Activated T-cell treated with anti-CD3 and anti-CD28 coated beads, Interleukin-2, amount 50 U/mL, for 24 hours (primary cell): ENCODE results near the gene GALNT10.

Source experiments
- DNase-seq: peaks from one replicate; pipeline ENCODE4 v3.0.0-alpha.2; 2020
- H3K27ac Mint-ChIP-seq: 2 replicates; pipeline ENCODE4 v1.8.0; 2020; ENCODE audit warnings: mild to moderate bottlenecking, mixed read lengths
- H3K27me3 Mint-ChIP-seq: 2 replicates; pipeline ENCODE4 v1.8.0; 2020; ENCODE audit warnings: mixed read lengths
- H3K36me3 Mint-ChIP-seq: 2 replicates; pipeline ENCODE4 v1.8.0; 2020; ENCODE audit warnings: low read depth, mixed read lengths
- H3K4me1 Mint-ChIP-seq: 2 replicates; pipeline ENCODE4 v1.8.0; 2020; ENCODE audit warnings: low read depth, mixed read lengths
- H3K4me3 Mint-ChIP-seq: 2 replicates; pipeline ENCODE4 v1.8.0; 2020; ENCODE audit warnings: mild to moderate bottlenecking, moderate library complexity, mixed read lengths
- H3K9me3 Mint-ChIP-seq: 2 replicates; pipeline ENCODE4 v1.8.0; 2020; ENCODE audit warnings: mixed read lengths

The GALNT10 gene

DNA sequence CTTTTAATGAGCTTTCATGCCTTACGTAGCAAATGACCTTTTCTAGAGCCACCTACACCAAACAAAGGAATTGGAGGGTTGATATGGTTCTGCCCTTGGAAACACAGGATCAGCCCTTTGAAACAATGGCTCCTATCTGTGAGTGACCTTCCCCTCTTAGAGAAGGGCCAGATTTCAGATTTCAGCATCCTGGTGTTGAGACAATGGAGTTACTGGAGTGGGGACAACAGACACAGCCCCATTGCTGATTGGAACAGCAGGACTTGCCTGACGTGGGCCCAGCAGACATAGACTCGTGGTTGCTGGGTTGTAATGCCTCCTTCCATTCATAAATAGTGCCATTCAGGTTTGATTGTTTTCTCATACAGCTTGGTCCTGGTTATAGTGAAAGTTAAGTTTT is 96.0 kb downstream of the GALNT10 start:
- Mint-ChIP-seq H3K4me1 (peaks cover 13% of the 10 kb centered on the region), H3K36me3 (no peaks in the 10 kb centered on the region), H3K4me3 (no peak overlapping the region), H3K27ac (no peak overlapping the region), H3K27me3 (no peaks in the 10 kb centered on the region), H3K9me3 (no peaks in the 10 kb centered on the region)
- DNase-seq = no peak

DNA sequence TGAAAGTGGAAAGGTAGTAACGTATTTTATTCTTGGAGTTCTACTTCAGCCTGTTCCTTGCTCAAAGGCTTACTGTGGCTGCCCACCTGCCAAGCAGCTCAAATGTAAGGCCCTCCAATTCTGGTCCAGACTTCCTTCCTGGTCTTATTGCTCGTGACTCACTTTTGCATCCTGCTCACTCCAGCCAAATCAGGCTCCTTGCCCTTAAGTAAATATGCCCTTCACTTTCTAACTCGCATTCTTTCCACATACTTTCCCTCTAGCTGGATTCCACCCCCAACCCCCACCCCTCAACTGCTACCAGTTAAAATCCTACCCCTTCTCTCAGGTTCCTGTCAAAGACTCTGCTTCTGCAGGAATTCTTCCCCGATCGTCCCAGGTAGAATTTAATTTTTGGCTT is 96.6 kb downstream of the GALNT10 start:
- DNase-seq = no peak
- Mint-ChIP-seq H3K36me3 (no peaks in the 10 kb centered on the region), H3K27ac (no peak overlapping the region), H3K4me3 (no peak overlapping the region), H3K27me3 (no peaks in the 10 kb centered on the region), H3K4me1 (peaks cover 13% of the 10 kb centered on the region), H3K9me3 (no peaks in the 10 kb centered on the region)

DNA sequence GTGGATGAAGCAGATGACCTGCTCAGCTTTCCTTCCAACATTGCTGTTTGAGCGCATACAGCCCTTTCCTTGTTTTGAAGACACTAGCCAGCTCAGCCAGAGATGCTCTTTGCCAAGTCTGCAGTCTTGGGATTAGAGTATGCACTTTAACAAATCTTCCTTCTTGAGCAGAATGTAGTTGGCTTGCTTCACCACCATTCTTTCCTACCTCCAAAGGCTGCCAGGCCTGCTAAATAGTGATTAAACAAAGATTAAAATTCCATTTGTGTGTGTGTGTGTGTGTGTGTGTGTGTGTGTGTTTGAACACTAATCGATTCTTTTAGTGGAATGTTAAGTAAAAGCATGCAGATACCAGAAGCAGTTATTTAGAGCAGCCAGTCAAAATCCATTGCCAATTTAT is 97.6 kb downstream of the GALNT10 start:
- Mint-ChIP-seq H3K27ac (no peak overlapping the region), H3K36me3 (no peaks in the 10 kb centered on the region), H3K4me3 (no peak overlapping the region), H3K4me1 (peaks cover 13% of the 10 kb centered on the region), H3K27me3 (no peaks in the 10 kb centered on the region), H3K9me3 (no peaks in the 10 kb centered on the region)
- no peak for DNase-seq

DNA sequence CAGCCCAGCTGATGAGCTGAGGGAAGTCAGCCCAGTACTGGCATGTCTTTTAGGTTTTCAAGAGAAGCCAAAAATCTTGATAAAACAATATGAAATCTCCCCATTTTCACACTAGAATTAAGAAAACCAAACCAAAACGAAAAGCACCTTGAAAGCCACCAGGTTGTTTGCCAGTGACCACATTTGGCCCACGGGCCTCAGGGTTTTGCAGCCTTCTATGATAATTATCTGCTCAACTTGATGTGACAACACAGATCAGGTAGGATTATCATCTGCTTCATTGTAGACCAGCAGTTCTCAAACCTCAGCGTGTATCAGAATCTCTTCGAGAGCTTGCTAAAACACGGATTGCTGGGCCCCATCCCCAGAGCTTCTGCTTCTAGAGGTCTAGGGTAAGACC is 101.4 kb downstream of the GALNT10 start:
- Mint-ChIP-seq H3K27ac (no peak overlapping the region), H3K4me3 (no peak overlapping the region), H3K27me3 (no peaks in the 10 kb centered on the region), H3K36me3 (peaks cover 25% of the 10 kb centered on the region), H3K9me3 (no peaks in the 10 kb centered on the region), H3K4me1 (peaks cover 7% of the 10 kb centered on the region)
- DNase-seq = no peak

DNA sequence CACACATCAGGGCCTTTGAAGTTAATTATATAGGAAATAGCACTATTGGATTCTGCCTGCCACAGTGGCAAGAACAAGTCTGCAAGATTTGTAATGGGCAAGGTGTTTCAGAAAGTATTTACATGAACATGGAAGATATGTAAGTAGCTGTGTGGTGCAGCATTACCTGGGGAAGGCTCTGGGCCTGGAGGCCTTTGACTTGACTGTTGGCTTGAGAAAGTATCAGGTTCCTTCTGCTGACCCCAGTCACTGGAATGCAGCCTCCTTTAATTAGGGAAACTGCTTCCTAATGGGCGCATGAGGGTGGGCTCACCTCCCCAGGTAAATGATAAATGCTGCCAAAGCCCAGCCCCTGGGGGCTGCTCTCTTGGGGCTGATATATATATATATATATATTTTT is 102.7 kb downstream of the GALNT10 start:
- Mint-ChIP-seq H3K4me1 (peaks cover 3% of the 10 kb centered on the region), H3K4me3 (no peak overlapping the region), H3K9me3 (no peaks in the 10 kb centered on the region), H3K27me3 (no peaks in the 10 kb centered on the region), H3K36me3 (peaks cover 38% of the 10 kb centered on the region), H3K27ac (no peak overlapping the region)
- no peak for DNase-seq

DNA sequence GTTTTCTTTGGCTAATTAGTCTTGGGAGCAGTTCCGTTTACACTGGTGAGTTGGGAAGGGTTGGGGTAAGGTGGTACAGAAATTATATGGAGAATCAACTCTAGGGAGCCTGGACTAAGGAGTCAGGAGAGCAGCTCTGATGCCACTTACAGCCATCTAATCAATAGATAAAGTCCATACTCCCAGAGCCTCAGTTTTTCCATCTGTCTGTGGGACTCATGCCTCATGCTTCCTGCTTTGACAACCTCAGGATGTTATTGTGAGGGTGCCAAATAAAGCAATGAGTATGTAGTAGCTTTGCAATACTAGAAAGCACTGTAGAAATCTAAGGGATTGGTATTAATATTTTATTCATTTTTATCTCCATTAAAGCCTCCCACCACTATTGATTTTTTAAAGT is 105.0 kb downstream of the GALNT10 start:
- H3K27ac Mint-ChIP-seq = no peak overlapping the region
- no peak for DNase-seq
- no peaks in the 10 kb centered on the region for H3K27me3 Mint-ChIP-seq
- no peak overlapping the region for H3K4me3 Mint-ChIP-seq
- peaks cover 61% of the 10 kb centered on the region for H3K36me3 Mint-ChIP-seq
- H3K9me3 Mint-ChIP-seq = no peaks in the 10 kb centered on the region
- no peaks in the 10 kb centered on the region for H3K4me1 Mint-ChIP-seq

DNA sequence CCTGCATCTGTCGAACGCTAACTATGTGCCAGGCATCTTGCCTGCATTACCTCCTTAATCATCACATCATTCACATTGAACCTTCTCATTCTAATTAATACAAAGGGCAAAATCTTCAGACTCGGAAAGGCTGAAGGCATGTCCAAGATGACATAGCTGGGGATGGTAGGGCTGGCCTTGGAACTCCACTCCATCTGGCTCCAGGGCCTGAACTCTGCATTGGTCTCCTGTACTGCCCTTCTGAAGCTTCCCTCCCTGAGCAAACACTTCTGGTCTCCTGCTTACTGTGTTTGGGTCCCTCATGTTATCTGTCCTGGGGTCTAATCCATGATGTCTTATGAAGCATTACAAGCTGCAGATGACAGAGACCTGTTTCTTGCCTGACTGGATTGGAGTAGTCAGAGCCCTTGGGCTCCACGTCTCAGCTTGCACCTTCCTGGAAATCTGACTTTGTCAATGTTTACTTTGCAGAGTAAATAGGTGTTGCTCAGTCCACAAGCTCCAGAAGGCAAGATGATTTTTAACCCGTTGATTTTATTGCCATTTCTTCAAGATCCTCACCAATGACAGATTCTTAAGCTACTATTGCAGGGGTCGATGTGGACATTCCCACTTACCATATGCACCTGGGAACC is 106.1 kb downstream of the GALNT10 start:
- Mint-ChIP-seq H3K27ac (no peak overlapping the region), H3K4me1 (no peaks in the 10 kb centered on the region), H3K27me3 (no peaks in the 10 kb centered on the region), H3K9me3 (no peaks in the 10 kb centered on the region), H3K36me3 (peaks cover 70% of the 10 kb centered on the region), H3K4me3 (no peak overlapping the region)
- no peak for DNase-seq

DNA sequence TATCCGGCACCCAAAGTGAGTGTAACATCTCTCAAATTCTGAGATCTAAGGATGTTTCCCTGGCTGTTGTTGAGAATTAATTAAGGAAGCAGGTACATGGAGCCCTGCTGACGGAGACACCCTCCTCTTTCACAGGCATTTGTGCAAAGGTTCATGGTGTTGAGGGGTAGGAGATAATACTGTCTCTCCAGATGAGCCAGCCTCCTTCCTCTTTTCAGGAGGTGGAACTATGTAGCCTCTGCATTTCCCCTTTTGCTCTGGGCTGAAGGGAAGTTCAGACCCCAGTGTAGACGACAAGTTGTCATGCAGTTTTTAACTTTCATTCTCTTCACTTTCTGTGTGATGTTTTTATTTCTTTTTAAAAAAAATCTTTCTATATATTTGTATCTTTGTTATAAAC is 107.5 kb downstream of the GALNT10 start:
- no peaks in the 10 kb centered on the region for H3K27me3 Mint-ChIP-seq
- H3K36me3 Mint-ChIP-seq = peaks cover 84% of the 10 kb centered on the region
- H3K4me3 Mint-ChIP-seq = no peak overlapping the region
- H3K27ac Mint-ChIP-seq = no peak overlapping the region
- H3K9me3 Mint-ChIP-seq = peaks cover 2% of the 10 kb centered on the region
- H3K4me1 Mint-ChIP-seq = no peaks in the 10 kb centered on the region
- DNase-seq = no peak

DNA sequence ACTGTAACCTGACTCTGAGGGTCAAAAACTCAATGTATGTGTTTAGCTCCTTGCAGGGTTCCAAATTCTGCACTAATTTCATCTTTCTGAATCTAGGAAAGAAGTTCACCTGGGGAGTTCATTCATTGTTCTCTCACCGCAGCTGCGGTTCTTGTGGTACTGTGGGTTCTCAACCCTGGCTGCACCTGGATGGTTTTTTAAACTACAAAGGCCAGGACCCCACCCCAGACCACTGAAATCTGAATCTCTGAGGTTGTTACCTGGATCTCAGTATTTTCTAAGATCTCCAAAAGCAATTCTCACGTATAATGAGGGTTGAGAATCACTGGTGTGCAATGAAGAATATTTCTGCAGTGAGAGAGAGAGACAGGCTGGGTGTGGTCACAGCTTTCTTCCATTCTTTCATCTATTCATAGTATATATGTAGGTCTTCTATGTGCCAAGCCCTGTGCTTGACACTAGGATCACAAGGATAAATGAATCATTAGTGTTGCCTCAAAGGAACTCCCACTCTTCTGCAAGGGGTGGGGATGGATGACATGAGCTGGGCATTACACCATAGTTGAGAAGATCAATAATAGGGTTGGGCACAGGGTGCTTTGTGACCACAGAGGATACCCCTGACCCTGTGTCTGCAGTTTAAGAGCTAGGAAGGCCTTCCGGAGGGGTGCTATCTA is 109.8 kb downstream of the GALNT10 start:
- Mint-ChIP-seq H3K4me3 (no peak overlapping the region), H3K27ac (no peak overlapping the region), H3K9me3 (peaks cover 14% of the 10 kb centered on the region), H3K27me3 (no peaks in the 10 kb centered on the region), H3K4me1 (no peaks in the 10 kb centered on the region), H3K36me3 (peaks cover 94% of the 10 kb centered on the region)
- no peak for DNase-seq

DNA sequence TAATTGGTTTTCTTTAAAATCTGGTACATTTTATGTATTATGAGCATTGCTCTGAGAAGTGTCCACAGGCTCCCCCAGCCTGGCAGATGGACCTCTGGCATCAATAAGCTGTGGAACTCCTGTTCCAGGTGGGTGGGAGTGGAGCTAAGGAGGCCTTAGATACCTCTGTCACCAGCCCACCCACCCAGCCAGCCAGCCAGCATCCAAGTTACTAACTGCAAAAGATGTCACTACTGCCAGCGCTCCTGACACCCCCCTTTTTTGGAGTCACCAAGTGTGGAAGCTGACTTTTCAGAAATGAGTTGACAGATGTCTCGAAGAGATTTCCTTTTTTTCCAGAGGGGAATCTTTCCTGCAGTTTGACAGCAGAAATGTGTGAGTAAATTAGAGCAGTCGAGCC is 111.2 kb downstream of the GALNT10 start:
- H3K27ac Mint-ChIP-seq = no peak overlapping the region
- peaks cover under 1% of the 10 kb centered on the region for H3K4me1 Mint-ChIP-seq
- H3K36me3 Mint-ChIP-seq = peaks cover 91% of the 10 kb centered on the region
- H3K9me3 Mint-ChIP-seq = peaks cover 14% of the 10 kb centered on the region
- H3K27me3 Mint-ChIP-seq = no peaks in the 10 kb centered on the region
- H3K4me3 Mint-ChIP-seq = no peak overlapping the region
- no peak for DNase-seq

DNA sequence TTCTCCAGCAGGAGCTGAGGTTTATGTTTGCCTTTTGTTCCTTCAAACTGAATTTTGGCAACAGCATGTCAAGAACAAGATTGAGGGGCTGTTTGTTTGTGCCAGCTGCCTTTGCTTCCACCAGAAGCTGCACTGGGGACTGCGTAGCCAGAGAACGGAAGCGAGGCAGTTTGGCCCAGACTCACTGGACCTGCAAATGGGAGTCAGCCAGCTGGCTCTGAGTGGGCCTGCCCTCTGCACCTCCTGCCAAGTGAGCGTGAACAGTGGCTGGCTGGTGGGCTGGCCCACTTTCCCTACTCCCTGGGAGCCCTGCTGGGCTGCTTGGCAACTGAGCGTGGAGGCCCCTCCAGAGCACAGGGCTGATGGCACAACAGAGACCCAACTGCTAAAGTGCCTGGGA is 111.6 kb downstream of the GALNT10 start:
- H3K36me3 Mint-ChIP-seq = peaks cover 90% of the 10 kb centered on the region
- H3K9me3 Mint-ChIP-seq = peaks cover 14% of the 10 kb centered on the region

DNA sequence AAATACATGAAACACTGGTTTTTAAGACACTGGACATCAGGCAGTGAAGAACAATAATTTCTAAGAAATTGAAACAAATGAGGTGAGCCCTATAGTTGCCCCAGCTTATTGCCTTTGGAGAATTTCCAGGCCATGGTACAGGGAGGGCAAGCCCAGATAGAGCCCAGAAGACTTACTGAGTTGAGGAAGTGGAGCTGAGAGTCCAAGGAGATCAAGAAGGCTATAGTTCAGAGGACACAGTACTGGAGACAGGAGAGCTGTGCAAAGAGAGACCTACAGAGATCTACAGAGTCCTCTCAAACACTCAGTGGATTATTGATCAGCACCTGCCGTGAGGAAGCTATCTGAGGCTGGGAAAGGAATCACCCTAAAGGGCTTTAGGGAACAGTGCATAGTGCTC is 112.6 kb downstream of the GALNT10 start:
- Mint-ChIP-seq H3K9me3 (peaks cover 14% of the 10 kb centered on the region), H3K4me3 (no peak overlapping the region)

More for the DNA sequence above, 111.6 kb downstream of the GALNT10 start:
- Mint-ChIP-seq H3K4me3 (no peak overlapping the region), H3K27me3 (no peaks in the 10 kb centered on the region), H3K27ac (no peak overlapping the region), H3K4me1 (peaks cover 1% of the 10 kb centered on the region)
- DNase-seq = no peak

DNA sequence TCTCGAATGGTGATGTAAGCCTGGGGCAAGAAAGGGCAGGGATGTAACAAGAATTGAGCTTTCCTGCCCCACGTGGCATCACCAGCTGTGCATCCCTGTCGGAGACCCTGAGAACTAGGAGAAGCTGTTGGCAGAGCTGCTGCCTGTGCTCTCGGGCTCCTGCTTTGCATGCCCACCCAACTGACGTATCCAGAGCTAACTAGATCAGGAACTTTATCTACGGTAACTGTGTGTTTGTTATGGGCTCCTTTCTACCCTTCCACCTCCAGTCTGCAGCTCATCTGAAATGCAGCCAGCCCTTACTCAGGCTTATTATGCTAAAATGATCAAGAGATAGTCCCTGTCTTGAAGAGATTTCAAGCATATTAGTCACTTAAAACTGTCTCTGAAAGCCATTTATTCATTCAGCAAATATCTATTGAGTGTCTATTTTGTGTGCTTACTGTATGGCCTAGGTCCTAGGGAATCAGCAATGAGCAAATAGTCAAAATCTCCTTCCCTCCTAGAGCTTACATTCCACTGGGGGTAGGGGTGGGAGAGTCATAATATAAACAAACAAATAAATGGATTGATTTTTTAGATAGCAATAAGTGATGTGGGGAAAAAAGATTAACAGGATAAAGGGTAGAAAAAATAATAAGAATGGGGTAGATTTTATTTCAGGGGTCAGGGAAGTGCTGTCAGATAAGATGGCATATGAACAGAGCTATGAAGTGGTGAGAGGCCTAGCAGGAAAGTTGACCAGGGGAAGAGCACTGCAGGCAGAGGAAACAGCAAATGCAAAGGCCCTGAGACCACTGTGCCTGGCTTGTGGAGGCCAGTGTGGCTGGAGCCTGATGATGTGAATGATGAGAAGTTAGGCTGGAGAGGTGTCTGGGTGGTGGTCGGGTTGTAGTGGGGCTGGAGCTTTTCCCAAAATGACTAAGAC is 118.2 kb downstream of the GALNT10 start:
- Mint-ChIP-seq H3K27me3 (no peaks in the 10 kb centered on the region), H3K4me1 (peaks cover 35% of the 10 kb centered on the region), H3K4me3 (no peak overlapping the region), H3K36me3 (peaks cover 45% of the 10 kb centered on the region), H3K9me3 (peaks cover 9% of the 10 kb centered on the region), H3K27ac (no peak overlapping the region)
- no peak for DNase-seq

More for the DNA sequence above, 112.6 kb downstream of the GALNT10 start:
- DNase-seq = no peak
- Mint-ChIP-seq H3K27ac (no peak overlapping the region), H3K36me3 (peaks cover 81% of the 10 kb centered on the region), H3K27me3 (no peaks in the 10 kb centered on the region), H3K4me1 (peaks cover 1% of the 10 kb centered on the region)

DNA sequence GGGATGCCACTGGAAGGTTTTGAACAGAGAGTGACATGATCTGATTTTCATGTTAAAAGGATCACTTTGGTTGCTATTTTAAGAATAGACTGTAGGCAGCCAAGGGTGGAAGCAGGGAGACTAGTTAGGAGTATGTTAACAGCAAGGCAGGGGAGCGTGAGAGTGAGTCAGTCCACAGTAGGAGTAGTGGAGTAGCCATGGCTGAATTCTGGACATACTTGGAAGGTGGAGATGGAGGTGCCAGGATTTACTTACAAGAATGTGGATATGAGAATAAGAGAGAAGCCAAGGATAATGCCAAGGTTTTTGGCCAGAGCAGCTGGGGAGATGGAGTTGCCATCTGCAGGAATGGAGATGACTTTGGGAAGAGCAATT is 118.8 kb downstream of the GALNT10 start:
- H3K4me1 Mint-ChIP-seq = peaks cover 35% of the 10 kb centered on the region
- peak overlapping the region; percentile 41 for H3K27ac Mint-ChIP-seq
- no peaks in the 10 kb centered on the region for H3K27me3 Mint-ChIP-seq
- H3K36me3 Mint-ChIP-seq = peaks cover 39% of the 10 kb centered on the region
- DNase-seq = no peak
- H3K4me3 Mint-ChIP-seq = no peak overlapping the region
- peaks cover 5% of the 10 kb centered on the region for H3K9me3 Mint-ChIP-seq

DNA sequence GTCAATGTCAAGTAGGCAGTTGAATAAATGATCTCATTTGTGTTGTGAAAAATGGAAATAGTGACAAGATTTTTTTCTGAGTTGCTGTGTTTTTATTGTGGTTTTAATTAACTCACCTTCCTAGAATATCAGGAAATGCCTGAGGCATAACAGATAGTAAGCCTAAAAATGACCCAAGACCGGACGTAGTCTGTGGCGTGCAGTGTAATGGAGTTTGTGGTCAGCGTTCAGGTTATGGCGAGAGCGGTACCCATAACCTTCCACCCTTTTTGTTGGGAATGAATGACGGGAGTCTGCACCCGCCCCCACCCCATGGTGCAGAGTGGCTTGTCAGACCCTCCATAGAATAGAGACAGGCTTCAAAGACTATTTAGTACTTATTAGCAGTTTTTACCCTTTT is 119.3 kb downstream of the GALNT10 start:
- Mint-ChIP-seq H3K4me3 (no peak overlapping the region), H3K4me1 (peaks cover 35% of the 10 kb centered on the region), H3K36me3 (peaks cover 36% of the 10 kb centered on the region), H3K9me3 (peaks cover 2% of the 10 kb centered on the region), H3K27me3 (no peaks in the 10 kb centered on the region), H3K27ac (peak overlapping the region; percentile 41)
- peak; percentile 34 for DNase-seq
